PC-3 (cell line): Measurements from ENCODE around the gene OR2AT4. TPM values are rescaled to one million over a fixed set of nuclear protein-coding genes. Genes with fewer than 3 reads are reported as not detected.

Experiments
- ATAC-seq: fragments of 200-7000 bp; cut with Tn5 transposase; 2 replicates; pipeline ENCODE4 v1.9.1; 2020; ENCODE audit warnings: mild to moderate bottlenecking, moderate library complexity
- BruUV-seq: library from RNA; stranded (reverse); fragments of 400-500 nt; replicated peaks from 2 replicates; lab custom pipeline; 2021; lab: Mats Ljungman, UMichigan
- CTCF ChIA-PET: fragments of 300-600 bp; sonication (Branson Sonifier 250); formaldehyde crosslinking; loops from one replicate; lab custom pipeline; 2022; ENCODE audit warnings: antibody characterized with exemption; lab: Charles Lee
- POLR2A ChIA-PET: fragments of 300-600 bp; sonication (Branson Sonifier 250); formaldehyde crosslinking; loops from one replicate; lab custom pipeline; 2022; ENCODE audit warnings: antibody characterized with exemption; ENCODE audit not compliant: unreplicated experiment; lab: Charles Lee
- DNase-seq: peaks from one replicate; pipeline ENCODE4 v3.0.0-alpha.2; 2015
- H2AFZ ChIP-seq: fragments of 300-600 bp; sonication (generic); 2 replicates; pipeline ENCODE4 v1.6.0; 2016; ENCODE audit warnings: antibody characterized with exemption, low read length
- H3F3A ChIP-seq: fragments of 300-600 bp; sonication (generic); one replicate; pipeline ENCODE4 v1.6.0; 2017; ENCODE audit warnings: antibody characterized with exemption, low read length, control low read depth, mild to moderate bottlenecking; ENCODE audit not compliant: unreplicated experiment
- H3K27ac ChIP-seq: fragments of 300-600 bp; sonication (generic); 2 replicates; pipeline ENCODE4 v1.5.1; 2016; ENCODE audit warnings: mild to moderate bottlenecking, low read length
- H3K27me3 ChIP-seq: fragments of 300-600 bp; sonication (generic); 2 replicates; pipeline ENCODE4 v1.6.1; 2016; ENCODE audit warnings: low read length, mixed read lengths
- H3K36me3 ChIP-seq: fragments of 300-600 bp; sonication (generic); 2 replicates; pipeline ENCODE4 v1.6.1; 2016; ENCODE audit warnings: low read depth, mixed run types, low read length, mixed read lengths
- H3K4me1 ChIP-seq: fragments of 300-600 bp; sonication (generic); 2 replicates; pipeline ENCODE4 v1.5.1; 2016; ENCODE audit warnings: low read length; ENCODE audit not compliant: insufficient read depth
- H3K4me2 ChIP-seq: fragments of 300-600 bp; sonication (generic); 2 replicates; pipeline ENCODE4 v1.6.0; 2016; ENCODE audit warnings: low read length
- H3K4me3 ChIP-seq: fragments of 300-600 bp; sonication (generic); 2 replicates; pipeline ENCODE4 v1.5.1; 2016; ENCODE audit warnings: mild to moderate bottlenecking, low read length, mixed read lengths
- H3K79me2 ChIP-seq: fragments of 300-600 bp; sonication (generic); 2 replicates; pipeline ENCODE4 v1.6.1; 2017; ENCODE audit warnings: low read length, mixed read lengths
- H3K9ac ChIP-seq: fragments of 300-600 bp; sonication (generic); 2 replicates; pipeline ENCODE4 v1.6.0; 2016; ENCODE audit warnings: mild to moderate bottlenecking, low read length
- H3K9me2 ChIP-seq: fragments of 300-600 bp; sonication (generic); replicated peaks from 2 replicates; pipeline ENCODE4 v1.6.1; 2016; ENCODE audit warnings: mixed run types, low read length, mixed read lengths
- H3K9me3 ChIP-seq: fragments of 300-600 bp; sonication (generic); 2 replicates; pipeline ENCODE4 v1.6.1; 2016; ENCODE audit warnings: low read length, mixed read lengths
- H4K20me1 ChIP-seq: fragments of 300-600 bp; sonication (generic); 2 replicates; pipeline ENCODE4 v1.6.1; 2016; ENCODE audit warnings: low read length, mixed read lengths
- EZH2 ChIP-seq: fragments of 300-600 bp; sonication (generic); IDR thresholded peaks from one replicate; pipeline ENCODE4 v1.6.1; 2017; ENCODE audit warnings: antibody characterized with exemption, mild to moderate bottlenecking, low read length; ENCODE audit not compliant: unreplicated experiment
- EZH2phosphoT487 ChIP-seq: fragments of 300-600 bp; sonication (generic); IDR thresholded peaks from 2 replicates; pipeline ENCODE4 v1.6.1; 2018; ENCODE audit warnings: mild to moderate bottlenecking, antibody characterized with exemption, low read length, borderline replicate concordance
- intact Hi-C: fragments of 100-400 bp; cut with micrococcal nuclease; formaldehyde crosslinking; loops from 2 replicates; pipeline ENCODE4 v1.9.0; 2023
- total RNA-seq: library from RNA; depleted of rRNA; stranded (reverse); fragments of >200 nt; gene quantifications from 2 replicates; pipeline ENCODE4 v1.2.3, GENCODE V29; 2014
- TF ChIP-seq, protein P1 (sequence below): fragments of 300-600 bp; sonication (generic); conservative IDR thresholded peaks from 2 replicates; pipeline ENCODE4 v1.5.1; 2017; ENCODE audit warnings: antibody characterized with exemption, low read depth, mild to moderate bottlenecking, low read length

Gene OR2AT4
- total RNA-seq, 1 experiment from 2014 or later = not detected

DNA sequence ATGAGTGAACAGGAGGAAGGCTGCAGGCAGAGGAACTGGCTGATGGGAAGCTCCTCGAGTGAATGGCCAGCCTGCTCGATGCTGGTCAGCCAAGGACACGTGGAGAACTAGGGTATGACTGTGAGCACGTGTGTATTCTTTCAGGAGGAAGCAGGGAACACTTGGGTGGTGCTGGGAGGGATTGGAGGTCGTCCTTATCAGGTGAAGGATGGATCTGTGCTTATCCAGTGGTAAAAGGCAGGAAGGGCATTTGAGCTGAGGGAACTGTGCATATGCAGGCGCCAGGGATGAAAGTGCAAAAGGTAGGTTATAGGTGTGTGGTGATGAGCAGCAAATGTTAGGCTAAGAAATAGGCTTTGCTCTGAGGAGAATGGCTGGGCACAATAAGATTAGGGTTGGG lies 44.5 kb upstream of the OR2AT4 start:
- no peak overlapping the region for H2AFZ ChIP-seq
- no peak for TF ChIP-seq EZH2
- no peak for TF ChIP-seq EZH2phosphoT487
- TF ChIP-seq, protein P1, sequence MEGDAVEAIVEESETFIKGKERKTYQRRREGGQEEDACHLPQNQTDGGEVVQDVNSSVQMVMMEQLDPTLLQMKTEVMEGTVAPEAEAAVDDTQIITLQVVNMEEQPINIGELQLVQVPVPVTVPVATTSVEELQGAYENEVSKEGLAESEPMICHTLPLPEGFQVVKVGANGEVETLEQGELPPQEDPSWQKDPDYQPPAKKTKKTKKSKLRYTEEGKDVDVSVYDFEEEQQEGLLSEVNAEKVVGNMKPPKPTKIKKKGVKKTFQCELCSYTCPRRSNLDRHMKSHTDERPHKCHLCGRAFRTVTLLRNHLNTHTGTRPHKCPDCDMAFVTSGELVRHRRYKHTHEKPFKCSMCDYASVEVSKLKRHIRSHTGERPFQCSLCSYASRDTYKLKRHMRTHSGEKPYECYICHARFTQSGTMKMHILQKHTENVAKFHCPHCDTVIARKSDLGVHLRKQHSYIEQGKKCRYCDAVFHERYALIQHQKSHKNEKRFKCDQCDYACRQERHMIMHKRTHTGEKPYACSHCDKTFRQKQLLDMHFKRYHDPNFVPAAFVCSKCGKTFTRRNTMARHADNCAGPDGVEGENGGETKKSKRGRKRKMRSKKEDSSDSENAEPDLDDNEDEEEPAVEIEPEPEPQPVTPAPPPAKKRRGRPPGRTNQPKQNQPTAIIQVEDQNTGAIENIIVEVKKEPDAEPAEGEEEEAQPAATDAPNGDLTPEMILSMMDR = no peak
- intact Hi-C loops = no loop called here
- H3K4me1 ChIP-seq = peaks cover 11% of the 10 kb centered on the region
- H3K79me2 ChIP-seq = no peaks in the 10 kb centered on the region
- peaks cover 30% of the 10 kb centered on the region for H3K27me3 ChIP-seq
- H3K36me3 ChIP-seq = no peaks in the 10 kb centered on the region
- BruUV-seq = no TSS peak
- H3F3A ChIP-seq = no peaks in the 10 kb centered on the region
- H3K9me2 ChIP-seq = no peaks in the 10 kb centered on the region
- no peak overlapping the region for H3K4me3 ChIP-seq
- DNase-seq = no peak
- H3K4me2 ChIP-seq = no peak overlapping the region
- POLR2A ChIA-PET = no interaction called here
- CTCF ChIA-PET = interaction anchor here (1.3 to 2.8 kb wide), 5 partner anchors 64 to 118 kb away, joined by 5 to 38 read pairs (median 12); no protein-coding TSS in a partner anchor
- H3K27ac ChIP-seq = no peak overlapping the region
- H3K9ac ChIP-seq = no peak overlapping the region
- ATAC-seq = no peak
- H3K9me3 ChIP-seq = no peaks in the 10 kb centered on the region
- H4K20me1 ChIP-seq = no peaks in the 10 kb centered on the region

GRCh38 chr11:75140269-75141138 lies 43.8 kb upstream of the OR2AT4 start:
- no peak overlapping the region for H3K4me2 ChIP-seq
- H3K79me2 ChIP-seq = no peaks in the 10 kb centered on the region
- no peaks in the 10 kb centered on the region for H3K36me3 ChIP-seq
- no peaks in the 10 kb centered on the region for H3K9me3 ChIP-seq
- H3K27me3 ChIP-seq = peaks cover 28% of the 10 kb centered on the region
- TF ChIP-seq, protein P1 = peak; percentile 98
- TF ChIP-seq EZH2phosphoT487 = no peak
- H3K9me2 ChIP-seq = no peaks in the 10 kb centered on the region
- H3F3A ChIP-seq = no peaks in the 10 kb centered on the region
- H3K4me1 ChIP-seq = peaks cover 11% of the 10 kb centered on the region
- no peaks in the 10 kb centered on the region for H4K20me1 ChIP-seq
- intact Hi-C loops = loop anchor here (1.0 kb wide), 1 partner anchor 108 kb away; no protein-coding TSS in a partner anchor
- BruUV-seq = no TSS peak
- no peak overlapping the region for H3K9ac ChIP-seq
- DNase-seq (peak; percentile 73), ATAC-seq (peak; percentile 37)
- H3K4me3 ChIP-seq = no peak overlapping the region
- H2AFZ ChIP-seq = no peak overlapping the region
- ChIA-PET CTCF (interaction anchor here (0.7 to 2.8 kb wide), 7 partner anchors 64 to 211 kb away, joined by 4 to 38 read pairs (median 6); no protein-coding TSS in a partner anchor), POLR2A (no interaction called here)
- H3K27ac ChIP-seq = no peak overlapping the region

GRCh38 chr11:75135651-75136050 lies 39.0 kb upstream of the OR2AT4 start:
- H3K4me2 ChIP-seq = no peak overlapping the region
- no peak overlapping the region for H2AFZ ChIP-seq
- no peaks in the 10 kb centered on the region for H3K9me3 ChIP-seq
- no peaks in the 10 kb centered on the region for H3K36me3 ChIP-seq
- H3K27ac ChIP-seq = no peak overlapping the region
- BruUV-seq = no TSS peak
- TF ChIP-seq EZH2phosphoT487 (no peak), EZH2 (no peak)
- TF ChIP-seq, protein P1 = no peak
- DNase-seq = no peak
- no peak for ATAC-seq
- H3K79me2 ChIP-seq = no peaks in the 10 kb centered on the region
- peaks cover 66% of the 10 kb centered on the region for H3K27me3 ChIP-seq
- POLR2A ChIA-PET = no interaction called here
- H4K20me1 ChIP-seq = no peaks in the 10 kb centered on the region
- H3F3A ChIP-seq = no peaks in the 10 kb centered on the region
- H3K9me2 ChIP-seq = no peaks in the 10 kb centered on the region
- CTCF ChIA-PET = no interaction called here
- no peaks in the 10 kb centered on the region for H3K4me1 ChIP-seq
- intact Hi-C loops = no loop called here
- H3K9ac ChIP-seq = no peak overlapping the region
- no peak overlapping the region for H3K4me3 ChIP-seq
